ENCODE results near the gene PDE1C.

The PDE1C gene

GRCh38 chr7:31811650-31812461 lies 258.4 kb downstream of the PDE1C start:
- Histone ChIP-seq H3K27me3 (ENCODE audit: control insufficient read depth in 1 of 2, insufficient read depth in 1 of 2, low read length in 2 of 2) (no peaks in the 10 kb centered on the region), H2BK5ac (ENCODE audit: low read depth, low read length, poor library complexity, severe bottlenecking) (no peak overlapping the region)

GRCh38 chr7:31805209-31805818 lies 264.9 kb downstream of the PDE1C start:
- H3K14ac ChIP-seq (ENCODE audit: low read length in 2 of 2) = no peak overlapping the region
- peak; percentile 49 for DNase-seq
- no peak overlapping the region for H2BK15ac ChIP-seq (ENCODE audit: low read depth, poor library complexity, severe bottlenecking)

More at GRCh38 chr7:31811650-31812461, 258.4 kb downstream of the PDE1C start:
- Histone ChIP-seq H2BK120ac (ENCODE audit: low read depth, low read length) (no peak overlapping the region), H2AK5ac (ENCODE audit: low read length, severe bottlenecking) (no peak overlapping the region), H3K4me3 (ENCODE audit: insufficient read depth in 1 of 2, low read depth in 1 of 2, low read length in 2 of 2) (no peak overlapping the region), H3K27ac (ENCODE audit: low read length, poor library complexity, severe bottlenecking) (no peak overlapping the region), H3K9ac (ENCODE audit: low read length) (peak overlapping the region; percentile 73), H2BK15ac (ENCODE audit: low read depth, poor library complexity, severe bottlenecking) (peak overlapping the region; percentile 48), H3K4ac (ENCODE audit: low read depth in 1 of 2, low read length in 2 of 2) (peak overlapping the region; percentile 61 to 71), H3K4me2 (ENCODE audit: low read length, poor library complexity, severe bottlenecking) (no peak overlapping the region), H3K36me3 (ENCODE audit: control insufficient read depth in 1 of 2, insufficient read depth in 2 of 2, low read depth in 1 of 2, low read length in 2 of 2) (peaks cover 4 to 10% of the 10 kb centered on the region in 2 experiments), H2AFZ (ENCODE audit: low read depth, low read length) (no peak overlapping the region), H3K4me1 (ENCODE audit: control insufficient read depth, insufficient read depth, low read depth, low read length) (peaks cover 7% of the 10 kb centered on the region), H3K14ac (ENCODE audit: low read length in 2 of 2) (peak overlapping the region in 1 of 2 experiments; percentile 6), H2BK12ac (ENCODE audit: low read length in 2 of 2) (peak overlapping the region; percentile 63 to 65), H3K79me1 (replicated peaks; ENCODE audit: low read length, poor library complexity, severe bottlenecking) (peaks cover 10% of the 10 kb centered on the region), H4K8ac (ENCODE audit: low read length) (peak overlapping the region; percentile 45), H4K91ac (ENCODE audit: low read length) (peak overlapping the region; percentile 34), H3K9me3 (ENCODE audit: control insufficient read depth, low read length) (no peaks in the 10 kb centered on the region), H3K18ac (ENCODE audit: low read depth in 1 of 2, low read length in 2 of 2) (peak overlapping the region; percentile 73 to 80), H3K23ac (ENCODE audit: low read length in 2 of 2) (no peak overlapping the region)
- peak; percentile 97 for DNase-seq
- WGBS = no CpG with 5 or more reads among the region's 3 CpGs

GRCh38 chr7:31796375-31796774 lies 273.8 kb downstream of the PDE1C start:
- H3K4me2 ChIP-seq (ENCODE audit: low read length, poor library complexity, severe bottlenecking) = no peak overlapping the region
- H3K79me1 ChIP-seq (replicated peaks; ENCODE audit: low read length, poor library complexity, severe bottlenecking) = peaks cover 2% of the 10 kb centered on the region
- no peaks in the 10 kb centered on the region for H3K4me1 ChIP-seq (ENCODE audit: control insufficient read depth, insufficient read depth, low read depth, low read length)
- 73% methylated on average over 5 of the region's 5 CpGs for WGBS
- no peak overlapping the region for H3K14ac ChIP-seq (ENCODE audit: low read length in 2 of 2)
- H3K23ac ChIP-seq (ENCODE audit: low read length in 2 of 2) = no peak overlapping the region
- H3K9me3 ChIP-seq (ENCODE audit: control insufficient read depth, low read length) = no peaks in the 10 kb centered on the region
- no peaks in the 10 kb centered on the region for H3K36me3 ChIP-seq (ENCODE audit: control insufficient read depth in 1 of 2, insufficient read depth in 2 of 2, low read depth in 1 of 2, low read length in 2 of 2)
- no peak overlapping the region for H2BK5ac ChIP-seq (ENCODE audit: low read depth, low read length, poor library complexity, severe bottlenecking)
- no peak overlapping the region for H3K9ac ChIP-seq (ENCODE audit: low read length)
- H4K91ac ChIP-seq (ENCODE audit: low read length) = no peak overlapping the region
- no peak overlapping the region for H2BK15ac ChIP-seq (ENCODE audit: low read depth, poor library complexity, severe bottlenecking)
- no peak overlapping the region for H3K4ac ChIP-seq (ENCODE audit: low read depth in 1 of 2, low read length in 2 of 2)
- H2BK12ac ChIP-seq (ENCODE audit: low read length in 2 of 2) = no peak overlapping the region
- no peaks in the 10 kb centered on the region for H3K27me3 ChIP-seq (ENCODE audit: control insufficient read depth in 1 of 2, insufficient read depth in 1 of 2, low read length in 2 of 2)
- H2AK5ac ChIP-seq (ENCODE audit: low read length, severe bottlenecking) = no peak overlapping the region
- no peak overlapping the region for H2AFZ ChIP-seq (ENCODE audit: low read depth, low read length)
- H3K27ac ChIP-seq (ENCODE audit: low read length, poor library complexity, severe bottlenecking) = no peak overlapping the region
- H4K8ac ChIP-seq (ENCODE audit: low read length) = no peak overlapping the region
- DNase-seq = no peak
- H3K4me3 ChIP-seq (ENCODE audit: insufficient read depth in 1 of 2, low read depth in 1 of 2, low read length in 2 of 2) = no peak overlapping the region
- no peak overlapping the region for H3K18ac ChIP-seq (ENCODE audit: low read depth in 1 of 2, low read length in 2 of 2)
- no peak overlapping the region for H2BK120ac ChIP-seq (ENCODE audit: low read depth, low read length)

More at GRCh38 chr7:31805209-31805818, 264.9 kb downstream of the PDE1C start:
- Histone ChIP-seq H2BK5ac (ENCODE audit: low read depth, low read length, poor library complexity, severe bottlenecking) (no peak overlapping the region), H3K23ac (ENCODE audit: low read length in 2 of 2) (no peak overlapping the region), H3K4me3 (ENCODE audit: insufficient read depth in 1 of 2, low read depth in 1 of 2, low read length in 2 of 2) (peak overlapping the region in 1 of 2 experiments; percentile 42), H3K27me3 (ENCODE audit: control insufficient read depth in 1 of 2, insufficient read depth in 1 of 2, low read length in 2 of 2) (no peaks in the 10 kb centered on the region), H3K4ac (ENCODE audit: low read depth in 1 of 2, low read length in 2 of 2) (no peak overlapping the region), H3K9ac (ENCODE audit: low read length) (peak overlapping the region; percentile 74), H4K8ac (ENCODE audit: low read length) (no peak overlapping the region), H3K9me3 (ENCODE audit: control insufficient read depth, low read length) (no peaks in the 10 kb centered on the region), H2AFZ (ENCODE audit: low read depth, low read length) (peak overlapping the region; percentile 18), H3K79me1 (replicated peaks; ENCODE audit: low read length, poor library complexity, severe bottlenecking) (peaks cover 1% of the 10 kb centered on the region), H3K4me2 (ENCODE audit: low read length, poor library complexity, severe bottlenecking) (no peak overlapping the region), H3K4me1 (ENCODE audit: control insufficient read depth, insufficient read depth, low read depth, low read length) (no peaks in the 10 kb centered on the region), H3K27ac (ENCODE audit: low read length, poor library complexity, severe bottlenecking) (no peak overlapping the region), H3K36me3 (ENCODE audit: control insufficient read depth in 1 of 2, insufficient read depth in 2 of 2, low read depth in 1 of 2, low read length in 2 of 2) (peaks cover 0 to 3% of the 10 kb centered on the region in 2 experiments), H2BK120ac (ENCODE audit: low read depth, low read length) (no peak overlapping the region), H2AK5ac (ENCODE audit: low read length, severe bottlenecking) (no peak overlapping the region), H2BK12ac (ENCODE audit: low read length in 2 of 2) (no peak overlapping the region), H4K91ac (ENCODE audit: low read length) (no peak overlapping the region), H3K18ac (ENCODE audit: low read depth in 1 of 2, low read length in 2 of 2) (peak overlapping the region in 1 of 2 experiments; percentile 37)
- 94% methylated on average over 1 of the region's 2 CpGs for WGBS

GRCh38 chr7:31794851-31795344 lies 275.3 kb downstream of the PDE1C start:
- no peak overlapping the region for H2BK5ac ChIP-seq (ENCODE audit: low read depth, low read length, poor library complexity, severe bottlenecking)
- H3K9ac ChIP-seq (ENCODE audit: low read length) = no peak overlapping the region
- H3K4me2 ChIP-seq (ENCODE audit: low read length, poor library complexity, severe bottlenecking) = no peak overlapping the region
- no peak overlapping the region for H3K18ac ChIP-seq (ENCODE audit: low read depth in 1 of 2, low read length in 2 of 2)
- no peak overlapping the region for H3K4me3 ChIP-seq (ENCODE audit: insufficient read depth in 1 of 2, low read depth in 1 of 2, low read length in 2 of 2)
- H4K91ac ChIP-seq (ENCODE audit: low read length) = no peak overlapping the region
- H3K4me1 ChIP-seq (ENCODE audit: control insufficient read depth, insufficient read depth, low read depth, low read length) = no peaks in the 10 kb centered on the region
- no peaks in the 10 kb centered on the region for H3K27me3 ChIP-seq (ENCODE audit: control insufficient read depth in 1 of 2, insufficient read depth in 1 of 2, low read length in 2 of 2)
- H4K8ac ChIP-seq (ENCODE audit: low read length) = no peak overlapping the region
- H3K4ac ChIP-seq (ENCODE audit: low read depth in 1 of 2, low read length in 2 of 2) = no peak overlapping the region
- H2AFZ ChIP-seq (ENCODE audit: low read depth, low read length) = no peak overlapping the region
- WGBS = 98% methylated on average over 1 of the region's 2 CpGs
- no peaks in the 10 kb centered on the region for H3K9me3 ChIP-seq (ENCODE audit: control insufficient read depth, low read length)
- no peak overlapping the region for H2AK5ac ChIP-seq (ENCODE audit: low read length, severe bottlenecking)
- no peak for DNase-seq
- H2BK120ac ChIP-seq (ENCODE audit: low read depth, low read length) = no peak overlapping the region
- peaks cover 3% of the 10 kb centered on the region for H3K79me1 ChIP-seq (replicated peaks; ENCODE audit: low read length, poor library complexity, severe bottlenecking)
- no peak overlapping the region for H3K27ac ChIP-seq (ENCODE audit: low read length, poor library complexity, severe bottlenecking)
- H2BK12ac ChIP-seq (ENCODE audit: low read length in 2 of 2) = no peak overlapping the region
- no peak overlapping the region for H3K23ac ChIP-seq (ENCODE audit: low read length in 2 of 2)
- peaks cover 0 to 1% of the 10 kb centered on the region in 2 experiments for H3K36me3 ChIP-seq (ENCODE audit: control insufficient read depth in 1 of 2, insufficient read depth in 2 of 2, low read depth in 1 of 2, low read length in 2 of 2)
- H3K14ac ChIP-seq (ENCODE audit: low read length in 2 of 2) = no peak overlapping the region
- H2BK15ac ChIP-seq (ENCODE audit: low read depth, poor library complexity, severe bottlenecking) = no peak overlapping the region

All from mesenchymal stem cell (in vitro differentiated cells and primary cell).